Measurements from ENCODE around the gene FNIP2. TPM values are rescaled to one million over a fixed set of nuclear protein-coding genes. Genes with fewer than 3 reads are reported as not detected.

The FNIP2 gene
- total RNA-seq, 3 donors from 2014 or later = 61.8 to 94.1 (median 73.4) TPM

DNA sequence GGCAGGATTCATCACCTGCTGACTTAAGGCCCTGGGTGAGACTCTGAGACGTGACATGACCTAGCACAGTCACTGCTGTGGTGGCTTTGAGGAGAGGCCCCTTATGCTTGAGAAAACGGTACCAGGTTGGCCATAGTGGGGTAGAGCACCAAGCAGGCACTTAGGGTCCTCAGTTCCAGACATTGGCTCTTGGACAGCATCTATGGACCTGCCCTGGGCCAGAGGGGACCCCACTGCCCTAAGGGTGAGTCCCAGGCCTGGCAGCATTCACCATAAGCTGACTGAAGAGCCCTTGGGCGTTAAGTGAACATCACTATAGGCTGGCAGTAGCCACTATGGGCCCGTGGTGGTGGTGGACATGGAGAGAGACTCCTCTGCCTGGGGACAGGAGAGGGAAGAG, 78.7 kb downstream of the FNIP2 start:
- no peaks in the 10 kb centered on the region for H3K9me3 ChIP-seq
- DNase-seq (no peak), ATAC-seq (no peak)
- TF ChIP-seq, protein P1, sequence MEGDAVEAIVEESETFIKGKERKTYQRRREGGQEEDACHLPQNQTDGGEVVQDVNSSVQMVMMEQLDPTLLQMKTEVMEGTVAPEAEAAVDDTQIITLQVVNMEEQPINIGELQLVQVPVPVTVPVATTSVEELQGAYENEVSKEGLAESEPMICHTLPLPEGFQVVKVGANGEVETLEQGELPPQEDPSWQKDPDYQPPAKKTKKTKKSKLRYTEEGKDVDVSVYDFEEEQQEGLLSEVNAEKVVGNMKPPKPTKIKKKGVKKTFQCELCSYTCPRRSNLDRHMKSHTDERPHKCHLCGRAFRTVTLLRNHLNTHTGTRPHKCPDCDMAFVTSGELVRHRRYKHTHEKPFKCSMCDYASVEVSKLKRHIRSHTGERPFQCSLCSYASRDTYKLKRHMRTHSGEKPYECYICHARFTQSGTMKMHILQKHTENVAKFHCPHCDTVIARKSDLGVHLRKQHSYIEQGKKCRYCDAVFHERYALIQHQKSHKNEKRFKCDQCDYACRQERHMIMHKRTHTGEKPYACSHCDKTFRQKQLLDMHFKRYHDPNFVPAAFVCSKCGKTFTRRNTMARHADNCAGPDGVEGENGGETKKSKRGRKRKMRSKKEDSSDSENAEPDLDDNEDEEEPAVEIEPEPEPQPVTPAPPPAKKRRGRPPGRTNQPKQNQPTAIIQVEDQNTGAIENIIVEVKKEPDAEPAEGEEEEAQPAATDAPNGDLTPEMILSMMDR (IDR thresholded peaks at IDR 0.05) = no peak
- peaks cover 13% of the 10 kb centered on the region for H3K4me1 ChIP-seq (ENCODE audit: low read depth)
- H3K4me3 ChIP-seq = no peak overlapping the region
- H3K36me3 ChIP-seq (ENCODE audit: low read depth) = no peaks in the 10 kb centered on the region
- intact Hi-C loops (cut with DNase I, micrococcal nuclease) = loop anchor here in 1 of 2 donors (10.0 kb wide), 1 partner anchor 113 kb away; no protein-coding TSS in a partner anchor

- no peak for DNase-seq
- Histone ChIP-seq H3K9me3 (no peaks in the 10 kb centered on the region), H3K4me1 (ENCODE audit: low read depth) (peaks cover 13% of the 10 kb centered on the region), H3K36me3 (ENCODE audit: low read depth) (no peaks in the 10 kb centered on the region), H3K4me3 (no peak overlapping the region)
- TF ChIP-seq, protein P1 (IDR thresholded peaks at IDR 0.05) = no peak
- intact Hi-C loops (cut with DNase I, micrococcal nuclease) = loop anchor here (2.0 to 10.0 kb wide), 3 partner anchors 115 to 355 kb away; no protein-coding TSS in a partner anchor
- no peak for ATAC-seq
Measured at GRCh38 chr4:158849681-158850080, 80.9 kb downstream of the FNIP2 start.

DNA sequence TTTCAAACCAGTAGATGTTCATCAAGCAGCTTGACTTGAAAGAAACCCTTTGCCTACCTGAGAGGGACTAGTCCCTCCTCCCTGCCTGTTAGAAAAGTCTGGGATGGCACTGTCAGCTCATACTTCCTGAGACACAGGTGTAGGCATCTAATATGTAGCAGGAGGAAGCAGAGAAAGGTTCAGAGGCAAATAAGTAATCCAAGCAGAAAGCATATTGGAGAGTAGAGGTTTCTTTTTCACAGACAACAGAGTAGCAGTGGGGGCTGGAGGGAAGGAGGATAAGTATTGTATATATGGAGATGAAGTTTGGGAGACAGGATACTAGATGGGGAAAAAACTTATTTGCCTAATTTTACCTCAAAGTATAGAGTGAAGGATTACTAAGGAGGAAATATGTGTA, 81.5 kb downstream of the FNIP2 start:
- peaks cover 11% of the 10 kb centered on the region for H3K4me1 ChIP-seq (ENCODE audit: low read depth)
- intact Hi-C loops (cut with DNase I, micrococcal nuclease) = loop anchor here in 1 of 2 donors (2.0 to 10.0 kb wide), 2 partner anchors 120 to 354 kb away; no protein-coding TSS in a partner anchor
- no peak for ATAC-seq
- no peak for DNase-seq
- H3K9me3 ChIP-seq = no peaks in the 10 kb centered on the region
- H3K36me3 ChIP-seq (ENCODE audit: low read depth) = no peaks in the 10 kb centered on the region
- no peak overlapping the region for H3K4me3 ChIP-seq
- TF ChIP-seq, protein P1 (IDR thresholded peaks at IDR 0.05) = no peak

DNA sequence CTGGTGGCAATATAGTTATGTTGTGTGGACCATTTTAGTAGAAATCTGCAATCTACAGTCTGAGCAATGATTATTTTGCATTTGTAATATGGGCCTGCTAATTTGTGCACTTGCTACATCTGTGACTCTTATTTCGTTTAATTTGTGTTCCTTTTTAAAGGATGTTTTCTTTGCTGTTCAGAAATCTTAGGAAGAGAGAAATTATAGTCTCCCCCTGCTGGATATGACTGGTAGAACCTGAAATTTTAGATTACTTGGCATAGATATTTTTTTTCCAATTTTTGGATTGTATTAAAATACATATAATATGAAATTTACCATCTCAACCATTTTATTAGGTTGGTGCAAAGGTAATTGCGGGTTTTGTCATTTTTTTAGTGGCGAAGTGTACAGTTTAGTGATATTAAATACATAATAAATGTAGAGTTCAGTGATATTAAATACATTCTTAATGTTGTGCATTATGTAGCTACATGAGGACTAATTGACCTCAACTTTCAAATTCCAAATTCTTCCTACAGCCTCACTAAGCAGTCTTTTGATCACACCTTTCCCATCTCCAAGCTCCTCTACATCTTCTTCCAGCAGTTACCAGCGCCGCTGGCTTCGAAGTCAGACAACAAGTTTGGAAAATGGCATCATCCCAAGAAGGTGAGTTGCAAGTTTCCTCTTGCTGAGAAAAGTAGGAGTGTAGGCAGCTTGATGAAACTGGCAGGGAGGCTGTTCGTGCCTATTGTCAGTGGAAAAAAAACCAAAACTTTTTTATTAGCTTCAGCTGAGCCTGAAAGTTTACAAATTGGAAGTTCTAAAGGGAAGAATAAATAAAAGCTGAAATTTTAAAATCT, 82.2 kb downstream of the FNIP2 start:
- ATAC-seq (peak; percentile 52), DNase-seq (no peak)
- TF ChIP-seq, protein P1 (IDR thresholded peaks at IDR 0.05) = peak; percentile 34

GRCh38 chr4:158854236-158854635, 85.4 kb downstream of the FNIP2 start:
- Histone ChIP-seq H3K36me3 (ENCODE audit: low read depth) (no peaks in the 10 kb centered on the region), H3K9me3 (no peaks in the 10 kb centered on the region), H3K4me3 (no peak overlapping the region), H3K4me1 (ENCODE audit: low read depth) (peaks cover 7% of the 10 kb centered on the region)
- TF ChIP-seq, protein P1 (IDR thresholded peaks at IDR 0.05) = no peak
- DNase-seq (no peak), ATAC-seq (no peak)
- intact Hi-C loops (cut with DNase I, micrococcal nuclease) = loop anchor here in 1 of 2 donors (10.0 kb wide), 1 partner anchor 351 kb away; no protein-coding TSS in a partner anchor

More for the DNA sequence above, 82.2 kb downstream of the FNIP2 start:
- intact Hi-C loops (cut with DNase I, micrococcal nuclease) = loop anchor here in 1 of 2 donors (2.0 to 10.0 kb wide), 2 partner anchors 120 to 354 kb away; no protein-coding TSS in a partner anchor
- Histone ChIP-seq H3K4me3 (no peak overlapping the region), H3K4me1 (ENCODE audit: low read depth) (peaks cover 7% of the 10 kb centered on the region), H3K9me3 (no peaks in the 10 kb centered on the region), H3K36me3 (ENCODE audit: low read depth) (no peaks in the 10 kb centered on the region)
